Aorta (tissue), 5 donors: Measurements from ENCODE around the gene COL1A1. TPM values are rescaled to one million over a fixed set of nuclear protein-coding genes. Genes with fewer than 3 reads are reported as not detected.

Experiments used
- ATAC-seq: fragments of 200-7000 bp; cut with Tn5 transposase; one replicate; pipeline ENCODE4 v1.9.1; 2022; ENCODE audit warnings: moderate library complexity; ENCODE audit not compliant: low FRiP score
- DNase-seq, 2 donors: peaks; one replicate each; pipeline ENCODE4 v3.0.0-alpha.2; 2020
- H3K27ac ChIP-seq, 2 donors: one replicate each; pipeline ENCODE4 v1.5.1; 2013; ENCODE audit warnings: low read length in 2 of 2, mild to moderate bottlenecking in 2 of 2, moderate library complexity in 2 of 2, control low read depth in 1 of 2, inconsistent platforms in 1 of 2, low read depth in 1 of 2
- H3K27me3 ChIP-seq, 2 donors: one replicate each; pipeline ENCODE4 v1.6.1; 2013; ENCODE audit warnings: control low read depth in 1 of 2, low read length in 1 of 2, mild to moderate bottlenecking in 1 of 2, moderate library complexity in 1 of 2; ENCODE audit not compliant: insufficient read depth in 2 of 2, control insufficient read depth in 1 of 2
- H3K36me3 ChIP-seq, 2 donors: one replicate each; pipeline ENCODE4 v1.6.1; 2013; ENCODE audit warnings: control low read depth in 1 of 2, low read length in 1 of 2, mild to moderate bottlenecking in 1 of 2; ENCODE audit not compliant: insufficient read depth in 2 of 2, control insufficient read depth in 1 of 2
- H3K4me1 ChIP-seq, 2 donors: one replicate each; pipeline ENCODE4 v1.6.1; 2013; ENCODE audit warnings: low read length in 2 of 2, control low read depth in 1 of 2, mild to moderate bottlenecking in 1 of 2, moderate library complexity in 1 of 2; ENCODE audit not compliant: insufficient read depth in 2 of 2, control insufficient read depth in 1 of 2
- H3K4me3 ChIP-seq, 2 donors: one replicate each; pipeline ENCODE4 v1.5.1; 2013; ENCODE audit warnings: low read length in 2 of 2, control low read depth in 1 of 2, mild to moderate bottlenecking in 1 of 2
- H3K9me3 ChIP-seq: one replicate; pipeline ENCODE4 v1.6.1; 2013; ENCODE audit warnings: mild to moderate bottlenecking, low read length; ENCODE audit not compliant: control insufficient read depth
- WGBS, 2 donors: extraction: QIAGEN DNeasy Blood & Tissue Kit; methylation state at CpG; one replicate each; pipeline ENCODE4 v1.1.7; 2013; 5-methylcytosine and 5-hydroxymethylcytosine counted together
- intact Hi-C, 2 donors: fragments of 100-400 bp; cut with DNase I; formaldehyde crosslinking; loops; one replicate each; pipeline versions ENCODE4 v1.14.2 to v1.15.0; 2022
- polyA plus RNA-seq, 2 donors: library from polyadenylated mRNA; stranded (reverse); fragments of 200-250 nt; gene quantifications; one replicate each; pipeline ENCODE4 v1.2.3, GENCODE V29; 2013
- total RNA-seq, 2 donors: library from RNA; stranded (reverse); fragmentation: NEBNext Ultra II Directional; extraction: Animal tissue kit (Norgen Biotek cat#: 25700); gene quantifications; one replicate each; pipeline ENCODE4 v1.2.1, GENCODE V29; 2021
- donor health status: healthy with polysubstance abuse.
- donor health status: Bipolar disorder and iron deficiency.
- donor health status: DM: no; HTN: no; CAD: no.
- donor health status: DM: no; HTN: no; CAD: no.
- donor health status: DM: yes; HTN: yes; CAD: no.

The COL1A1 gene
- total and polyA plus RNA-seq, 4 donors = 70.2 to 948 (median 396) TPM

- ATAC-seq = no peak
- intact Hi-C loops = no loop called here
- Histone ChIP-seq H3K27me3 (no peaks in the 10 kb centered on the region), H3K36me3 (peaks cover 0 to 2% of the 10 kb centered on the region in 2 donors), H3K4me1 (no peaks in the 10 kb centered on the region), H3K27ac (peak overlapping the region in 1 of 2 donors; percentile 78), H3K9me3 (no peaks in the 10 kb centered on the region), H3K4me3 (no peak overlapping the region)
- WGBS, 2 donors = 68 to 75% methylated on average over 17 to 18 of the region's 18 CpGs
- peak in 1 of 2 donors; percentile 62 for DNase-seq
Observed at GRCh38 chr17:50182783-50183420, 18.5 kb downstream of the COL1A1 start.

DNA sequence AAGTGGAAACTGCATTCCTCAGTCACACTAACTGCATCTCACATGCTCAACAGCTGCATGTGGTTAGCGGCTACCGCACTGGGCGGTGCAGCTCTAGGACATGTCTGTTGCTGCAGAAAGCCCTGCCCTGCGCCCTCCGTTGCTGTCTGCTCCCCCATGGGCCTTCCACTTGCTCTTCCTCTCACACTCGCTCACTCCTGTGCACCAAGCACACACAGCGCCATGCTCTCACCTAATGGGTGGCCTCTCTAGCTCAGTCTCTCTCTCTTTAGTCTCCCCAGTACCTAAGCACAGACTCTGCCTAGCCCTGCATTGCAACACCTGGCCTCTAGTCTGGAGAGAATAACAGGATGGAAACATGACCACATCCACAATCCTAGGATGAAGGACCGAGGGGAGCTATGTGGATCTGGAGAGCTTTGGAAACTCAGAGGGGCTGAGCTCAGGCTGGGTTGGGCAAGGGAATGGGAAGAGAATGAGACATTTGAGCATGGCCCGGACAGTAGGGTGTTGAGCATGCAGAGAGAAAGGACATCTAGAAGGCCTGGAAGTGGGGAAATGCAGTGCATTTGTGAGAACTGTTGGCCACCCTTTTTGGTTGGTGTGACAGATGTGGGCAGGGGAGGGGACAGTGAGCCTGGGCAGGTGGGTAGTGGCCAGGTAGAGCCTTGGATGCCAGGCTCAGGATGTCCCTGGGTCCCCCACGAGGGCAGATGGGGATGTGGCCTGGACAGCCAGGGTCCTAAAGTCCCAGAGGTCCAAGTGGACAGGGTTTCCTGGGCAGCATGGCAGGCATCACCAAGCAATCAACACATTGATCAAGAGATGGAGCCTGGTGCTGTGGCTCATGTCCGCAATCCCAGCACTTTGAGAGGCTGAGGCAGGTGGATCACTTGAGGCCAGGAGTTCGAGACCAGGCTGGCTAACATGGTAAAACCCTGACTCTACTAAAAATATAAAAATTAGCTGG, 19.6 kb downstream of the COL1A1 start:
- 76 to 80% methylated on average over 12 of the region's 12 CpGs for WGBS, 2 donors
- DNase-seq (peak; percentile 33 to 51), ATAC-seq (no peak)
- H3K36me3 ChIP-seq = peaks cover 0 to 2% of the 10 kb centered on the region in 2 donors
- H3K4me1 ChIP-seq = no peaks in the 10 kb centered on the region
- intact Hi-C loops = no loop called here
- peak overlapping the region in 1 of 2 donors; percentile 17 for H3K27ac ChIP-seq
- no peaks in the 10 kb centered on the region for H3K9me3 ChIP-seq
- H3K27me3 ChIP-seq = no peaks in the 10 kb centered on the region
- no peak overlapping the region for H3K4me3 ChIP-seq

GRCh38 chr17:50181144-50181543, 20.3 kb downstream of the COL1A1 start:
- Histone ChIP-seq H3K9me3 (no peaks in the 10 kb centered on the region), H3K36me3 (no peaks in the 10 kb centered on the region), H3K27ac (peak overlapping the region in 1 of 2 donors; percentile 13), H3K4me1 (peaks cover 0 to under 1% of the 10 kb centered on the region in 2 donors), H3K27me3 (no peaks in the 10 kb centered on the region), H3K4me3 (no peak overlapping the region)
- 86 to 88% methylated on average over 13 of the region's 13 CpGs for WGBS, 2 donors
- ATAC-seq (no peak), DNase-seq (peak; percentile 30 to 72)
- intact Hi-C loops = no loop called here

DNA sequence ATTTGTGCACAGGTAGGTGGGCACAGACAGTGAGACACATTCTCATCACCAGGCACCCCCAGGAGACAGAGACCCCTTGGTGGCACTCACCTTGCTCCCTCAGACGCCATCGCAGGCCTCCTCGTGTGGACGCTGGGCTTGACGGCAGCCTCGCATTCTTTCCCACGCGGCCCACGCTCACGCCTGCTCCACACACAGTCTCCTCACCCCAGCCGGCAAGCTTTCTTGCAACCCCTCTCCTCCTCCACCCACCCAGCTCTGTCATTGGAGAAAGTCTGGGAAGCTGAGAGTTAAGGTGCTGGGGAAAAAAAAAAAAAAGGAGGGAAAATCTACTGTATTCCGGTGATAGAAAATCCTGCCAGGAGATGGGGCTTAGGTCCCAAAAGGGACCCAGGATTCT, 20.8 kb downstream of the COL1A1 start:
- no peak for ATAC-seq
- WGBS, 2 donors = 82 to 83% methylated on average over 12 of the region's 12 CpGs
- no peak overlapping the region for H3K4me3 ChIP-seq

DNA sequence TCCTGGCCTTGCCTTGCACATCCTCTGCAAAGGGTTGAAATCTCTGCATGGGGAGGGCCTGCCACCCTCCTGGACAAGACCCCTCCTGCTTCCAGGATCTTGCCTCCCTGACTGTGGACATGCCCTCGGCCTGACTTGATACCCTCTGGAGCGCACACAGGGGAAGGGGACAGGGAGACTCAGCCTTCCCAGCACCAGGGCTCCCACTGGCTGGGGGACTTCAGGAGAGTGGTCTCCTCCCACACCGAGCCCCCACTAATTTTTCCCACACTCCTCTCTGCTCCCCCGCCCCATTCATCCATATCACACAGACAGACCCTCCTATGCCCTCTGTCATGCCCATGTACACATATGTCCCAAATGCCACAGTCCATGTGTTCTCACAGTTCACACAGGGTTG, 21.3 kb downstream of the COL1A1 start:
- DNase-seq = peak in 1 of 2 donors; percentile 57
- Histone ChIP-seq H3K4me3 (no peak overlapping the region), H3K4me1 (peaks cover 0 to 3% of the 10 kb centered on the region in 2 donors), H3K36me3 (no peaks in the 10 kb centered on the region), H3K9me3 (no peaks in the 10 kb centered on the region), H3K27ac (no peak overlapping the region), H3K27me3 (no peaks in the 10 kb centered on the region)
- no peak for ATAC-seq
- intact Hi-C loops = no loop called here
- 93% methylated on average over 4 of the region's 4 CpGs for WGBS, 2 donors

More for the DNA sequence above, 20.8 kb downstream of the COL1A1 start:
- Histone ChIP-seq H3K9me3 (no peaks in the 10 kb centered on the region), H3K27ac (no peak overlapping the region), H3K36me3 (no peaks in the 10 kb centered on the region), H3K4me1 (peaks cover 0 to 3% of the 10 kb centered on the region in 2 donors), H3K27me3 (no peaks in the 10 kb centered on the region)
- intact Hi-C loops = no loop called here
- DNase-seq = peak; percentile 35 to 74

- H3K27ac ChIP-seq = peak overlapping the region; percentile 62 to 100
Observed at GRCh38 chr17:50177983-50178834, 23.2 kb downstream of the COL1A1 start.

GRCh38 chr17:50177476-50177875, 24.0 kb downstream of the COL1A1 start:
- intact Hi-C loops = no loop called here
- Histone ChIP-seq H3K9me3 (no peaks in the 10 kb centered on the region), H3K27me3 (no peaks in the 10 kb centered on the region), H3K36me3 (no peaks in the 10 kb centered on the region), H3K4me1 (peaks cover 0 to 3% of the 10 kb centered on the region in 2 donors), H3K4me3 (no peak overlapping the region), H3K27ac (peak overlapping the region; percentile 62 to 100)
- ATAC-seq (no peak), DNase-seq (peak in 1 of 2 donors; percentile 56)
- WGBS, 2 donors = 49 to 51% methylated on average over 10 of the region's 10 CpGs

More at GRCh38 chr17:50177983-50178834, 23.2 kb downstream of the COL1A1 start:
- intact Hi-C loops = no loop called here
- ATAC-seq (peak; percentile 88), DNase-seq (peak; percentile 95)
- Histone ChIP-seq H3K4me3 (no peak overlapping the region), H3K9me3 (no peaks in the 10 kb centered on the region), H3K36me3 (no peaks in the 10 kb centered on the region), H3K4me1 (peaks cover 0 to 3% of the 10 kb centered on the region in 2 donors), H3K27me3 (no peaks in the 10 kb centered on the region)
- 1 to 3% methylated on average over 19 to 22 of the region's 22 CpGs for WGBS, 2 donors
